WTC11 (cell line): Measurements from ENCODE around the gene RASIP1. TPM values are rescaled to one million over a fixed set of nuclear protein-coding genes. Genes with fewer than 3 reads are reported as not detected.

Source experiments
- AR ChIP-seq: fragments of 250-450 bp; sonication (Bioruptor Pico); IDR thresholded peaks from 2 replicates; pipeline ENCODE4 v1.9.0; 2021; ENCODE audit warnings: mild to moderate bottlenecking
- ARID4B ChIP-seq: sonication (generic); formaldehyde crosslinking; IDR thresholded peaks from 2 replicates; pipeline ENCODE4 v1.8.0; 2023; ENCODE audit warnings: missing genetic modification reagents, mild to moderate bottlenecking, borderline replicate concordance
- ATF6 ChIP-seq: sonication (generic); formaldehyde crosslinking; IDR thresholded peaks from 2 replicates; pipeline ENCODE4 v1.8.1; 2023; ENCODE audit warnings: mild to moderate bottlenecking, missing genetic modification reagents
- ELF4 ChIP-seq: sonication (generic); formaldehyde crosslinking; IDR thresholded peaks from 2 replicates; pipeline ENCODE4 v1.8.1; 2022; ENCODE audit warnings: low read depth, mild to moderate bottlenecking, moderate library complexity, missing genetic modification reagents
- EMX1 ChIP-seq: fragments of 250-450 bp; sonication (Bioruptor Pico); IDR thresholded peaks from 2 replicates; pipeline ENCODE4 v1.8.0; 2021; ENCODE audit warnings: mild to moderate bottlenecking
- ETV6 ChIP-seq: sonication (generic); formaldehyde crosslinking; IDR thresholded peaks from 2 replicates; pipeline ENCODE4 v1.8.1; 2022; ENCODE audit warnings: mild to moderate bottlenecking, missing genetic modification reagents
- FOXK1 ChIP-seq: sonication (generic); formaldehyde crosslinking; IDR thresholded peaks from 2 replicates; pipeline ENCODE4 v1.8.0; 2022; ENCODE audit warnings: mild to moderate bottlenecking, moderate library complexity, missing genetic modification reagents
- GABPB1 ChIP-seq: sonication (generic); formaldehyde crosslinking; IDR thresholded peaks from 2 replicates; pipeline ENCODE4 v1.8.1; 2023; ENCODE audit warnings: mild to moderate bottlenecking, missing genetic modification reagents
- IRF1 ChIP-seq: sonication (generic); formaldehyde crosslinking; IDR thresholded peaks from 2 replicates; pipeline ENCODE4 v1.8.0; 2023; ENCODE audit warnings: missing genetic modification reagents
- JUN ChIP-seq: sonication (generic); formaldehyde crosslinking; IDR thresholded peaks from 2 replicates; pipeline ENCODE4 v1.8.0; 2023; ENCODE audit warnings: mild to moderate bottlenecking, missing genetic modification reagents
- MAX ChIP-seq: sonication (generic); formaldehyde crosslinking; IDR thresholded peaks from 2 replicates; pipeline ENCODE4 v1.8.0; 2022; ENCODE audit warnings: mild to moderate bottlenecking, missing genetic modification reagents
- MLX ChIP-seq: sonication (generic); formaldehyde crosslinking; IDR thresholded peaks from 2 replicates; pipeline ENCODE4 v1.8.1; 2023; ENCODE audit warnings: mild to moderate bottlenecking, missing genetic modification reagents, moderate library complexity
- NFATC4 ChIP-seq: fragments of 250-450 bp; sonication (Bioruptor Pico); IDR thresholded peaks from 2 replicates; pipeline ENCODE4 v1.9.0; 2021; ENCODE audit warnings: mild to moderate bottlenecking
- SMAD3 ChIP-seq: sonication (generic); formaldehyde crosslinking; IDR thresholded peaks from 2 replicates; pipeline ENCODE4 v1.8.0; 2022; ENCODE audit warnings: missing genetic modification reagents, mild to moderate bottlenecking, borderline replicate concordance
- SOX15 ChIP-seq: fragments of 250-450 bp; sonication (Bioruptor Pico); IDR thresholded peaks from 2 replicates; pipeline ENCODE4 v1.9.0; 2021; ENCODE audit warnings: mild to moderate bottlenecking
- SP1 ChIP-seq: sonication (generic); formaldehyde crosslinking; conservative IDR thresholded peaks from 2 replicates; pipeline ENCODE4 v1.8.1; 2022; ENCODE audit warnings: missing genetic modification reagents
- TEAD4 ChIP-seq: sonication (generic); formaldehyde crosslinking; IDR thresholded peaks from 2 replicates; pipeline ENCODE4 v1.8.0; 2022; ENCODE audit warnings: mild to moderate bottlenecking, missing genetic modification reagents
- USF1 ChIP-seq: sonication (generic); formaldehyde crosslinking; IDR thresholded peaks from 2 replicates; pipeline ENCODE4 v1.8.0; 2022; ENCODE audit warnings: mild to moderate bottlenecking, missing genetic modification reagents
- USF2 ChIP-seq: sonication (generic); formaldehyde crosslinking; IDR thresholded peaks from 2 replicates; pipeline ENCODE4 v1.8.1; 2023; ENCODE audit warnings: mild to moderate bottlenecking, missing genetic modification reagents, moderate library complexity
- ZBTB21 ChIP-seq: sonication (generic); formaldehyde crosslinking; IDR thresholded peaks from 2 replicates; pipeline ENCODE4 v1.8.1; 2023; ENCODE audit warnings: mild to moderate bottlenecking, missing genetic modification reagents, borderline replicate concordance
- ZNF317 ChIP-seq: sonication (generic); formaldehyde crosslinking; IDR thresholded peaks from 2 replicates; pipeline ENCODE4 v1.8.1; 2023; ENCODE audit warnings: low read depth, mild to moderate bottlenecking, moderate library complexity, missing genetic modification reagents, borderline replicate concordance
- ZNF416 ChIP-seq: fragments of 250-450 bp; sonication (Bioruptor Pico); IDR thresholded peaks from 2 replicates; pipeline ENCODE4 v1.9.0; 2021; ENCODE audit warnings: mild to moderate bottlenecking, inconsistent platforms
- ZNF425 ChIP-seq: fragments of 250-450 bp; sonication (Bioruptor Pico); conservative IDR thresholded peaks from 2 replicates; pipeline ENCODE4 v1.9.0; 2021; ENCODE audit warnings: mild to moderate bottlenecking
- total RNA-seq: library from RNA; stranded (reverse); gene quantifications from 3 replicates; pipeline ENCODE4 v1.2.3, GENCODE V29; 2021

Gene RASIP1
- total RNA-seq, 1 experiment from 2014 or later, result 4.4 TPM

GRCh38 chr19:48752496-48753365 lies 12.3 kb upstream of the RASIP1 start, which contains the start of gene FUT1 (continued):
- TF ChIP-seq SP1 (peak; percentile 92), FOXK1 (CRISPR knock-in tag) (peak; percentile 66), ZNF317 (no peak; the same call in 1 of the 2 replicates), GABPB1 (CRISPR knock-in tag) (no peak), MLX (CRISPR knock-in tag) (0 out of 2 replicates have a peak, but pooled peaks have one; percentile 64), USF2 (CRISPR knock-in tag) (peak; percentile 66), ZNF425 (no peak), ETV6 (CRISPR knock-in tag) (peak; percentile 76), SMAD3 (CRISPR knock-in tag) (no peak), MAX (CRISPR knock-in tag) (peak; percentile 93), ELF4 (no peak), IRF1 (CRISPR knock-in tag) (0 out of 2 replicates have a peak, but pooled peaks have one; percentile 35), ZNF416 (CRISPR knock-in tag) (no peak), ATF6 (CRISPR knock-in tag) (no peak), TEAD4 (CRISPR knock-in tag) (no peak; the same call in 1 of the 2 replicates), ARID4B (CRISPR knock-in tag) (peak; percentile 84; the same call in 1 of the 2 replicates), NFATC4 (no peak), JUN (CRISPR knock-in tag) (no peak), SOX15 (CRISPR knock-in tag) (no peak), USF1 (peak; percentile 60; the same call in 1 of the 2 replicates), EMX1 (CRISPR knock-in tag) (no peak), AR (CRISPR knock-in tag) (no peak), ZBTB21 (CRISPR knock-in tag) (peak; percentile 84; the same call in 1 of the 2 replicates)
